Body of pancreas (tissue), 4 donors: ENCODE measurements around the gene SETD2. TPM values are rescaled to one million over a fixed set of nuclear protein-coding genes. Genes with fewer than 3 reads are reported as not detected.
A peak's percentile ranks its signal among the peaks of the same experiment; 100 is the strongest.

Source experiments
- ATAC-seq: fragments of 150-250 bp; one replicate; pipeline ENCODE4 v1.9.1; 2016
- DNase-seq, 4 donors: peaks; one replicate each; pipeline ENCODE4 v3.0.0-alpha.2; 2019
- H3K27ac ChIP-seq, 4 donors: fragments of 200-600 bp; sonication (generic); 1 replicate in 3 of 4; 2 replicates in 1 of 4; pipeline versions ENCODE4 v1.5.1 to v1.6.1; 2016 to 2019; ENCODE audit warnings: mild to moderate bottlenecking in 1 of 4, mixed read lengths in 1 of 4, moderate library complexity in 1 of 4
- H3K27me3 ChIP-seq, 2 donors: fragments of 200-600 bp; sonication (generic); one replicate each; pipeline ENCODE4 v1.6.0; 2016; ENCODE audit warnings: mild to moderate bottlenecking in 1 of 2
- H3K36me3 ChIP-seq, 2 donors: fragments of 200-600 bp; sonication (generic); replicated peaks in 1 of 2; 2 replicates each; pipeline ENCODE4 v1.5.1; 2016; ENCODE audit warnings: low read depth in 2 of 2; ENCODE audit not compliant: insufficient read depth in 1 of 2
- H3K4me1 ChIP-seq: fragments of 200-600 bp; sonication (generic); one replicate; pipeline ENCODE4 v1.6.0; 2016
- H3K4me3 ChIP-seq, 2 donors: fragments of 200-600 bp; sonication (generic); 1 replicate in 1 of 2; 2 replicates in 1 of 2; pipeline ENCODE4 v1.5.1; 2016 to 2019
- H3K9me3 ChIP-seq, 3 donors: fragments of 200-600 bp; sonication (generic); 1 replicate in 2 of 3; 2 replicates in 1 of 3; pipeline ENCODE4 v1.5.1; 2016
- CTCF ChIP-seq, 7 experiments: fragments of 450-650 bp in 4 of 7; fragments of 200-600 bp in 3 of 7; sonication (generic) in 3 of 7; IDR thresholded peaks; one replicate each; pipeline ENCODE4 v1.5.1; 2016 to 2019; ENCODE audit warnings: antibody characterized with exemption in 7 of 7
- POLR2A ChIP-seq, 3 donors: fragments of 450-650 bp; IDR thresholded peaks; one replicate each; pipeline ENCODE4 v1.6.1; 2016; ENCODE audit warnings: antibody characterized with exemption in 3 of 3, mild to moderate bottlenecking in 2 of 3
- WGBS, 2 donors: methylation state at CpG; one replicate each; pipeline ENCODE4 v1.1.5; 2017; 5-methylcytosine and 5-hydroxymethylcytosine counted together
- intact Hi-C: fragments of 100-400 bp; cut with DNase I; formaldehyde crosslinking; loops from one replicate; pipeline ENCODE4 v1.15.1; 2023
- total RNA-seq, 2 donors: library from RNA; depleted of rRNA; stranded (reverse); fragments of >200 nt; gene quantifications; one replicate each; pipeline ENCODE4 v1.1.0, GENCODE V29; 2016

SETD2 gene
- total RNA-seq, 2 donors from 2014 or later: 49.5 to 70.2 TPM

GRCh38 chr3:46981932-46982471 lies 181.9 kb downstream of the SETD2 start:
- Histone ChIP-seq H3K27ac (peak overlapping the region; percentile 56 to 95 (median 93)), H3K4me3 (no peak overlapping the region), H3K27me3 (no peaks in the 10 kb centered on the region), H3K9me3 (no peaks in the 10 kb centered on the region), H3K36me3 (no peaks in the 10 kb centered on the region), H3K4me1 (peaks cover 62% of the 10 kb centered on the region)
- TF ChIP-seq POLR2A (IDR thresholded peaks at IDR 0.05) (peak in 1 of 3 donors; percentile 10), CTCF (IDR thresholded peaks at IDR 0.05) (no peak)
- ATAC-seq (no peak), DNase-seq (peak in 3 of 4 donors; percentile 44 to 58 (median 45))
- intact Hi-C loops: no loop called here
- WGBS, 2 donors: 30 to 42% methylated on average over 2 to 5 of the region's 5 CpGs

- Histone ChIP-seq H3K36me3 (no peaks in the 10 kb centered on the region), H3K4me1 (peaks cover 55% of the 10 kb centered on the region), H3K27me3 (no peaks in the 10 kb centered on the region), H3K4me3 (peak overlapping the region in 1 of 2 donors; percentile 37), H3K27ac (peak overlapping the region; percentile 88 to 95 (median 93)), H3K9me3 (no peaks in the 10 kb centered on the region)
- TF ChIP-seq POLR2A (IDR thresholded peaks at IDR 0.05) (no peak), CTCF (IDR thresholded peaks at IDR 0.05) (no peak)
- ATAC-seq: peak; percentile 0
- DNase-seq: peak; percentile 35 to 47 (median 44)
- intact Hi-C loops: no loop called here
- 2 to 5% methylated on average over 4 to 29 of the region's 40 CpGs for WGBS, 2 donors
These were observed 183.9 kb downstream of the SETD2 start for GRCh38 chr3:46979958-46980497.

GRCh38 chr3:46978985-46979944 lies 184.6 kb downstream of the SETD2 start, which contains the start of gene NBEAL2:
TSS of gene NBEAL2 (plus strand) at chr3:46979666. CDS start at chr3:46979862, 196 bp downstream.
- Histone ChIP-seq H3K4me1 (peaks cover 59% of the 10 kb centered on the region), H3K27ac (peak within 1 kb of the TSS; percentile 88 to 95 (median 93)), H3K4me3 (peak within 1 kb of the TSS; percentile 37 to 50), H3K9me3 (no peaks in the 10 kb centered on the region), H3K36me3 (no peaks in the 10 kb centered on the region), H3K27me3 (no peaks in the 10 kb centered on the region)
- ATAC-seq (peak; percentile 80), DNase-seq (peak; percentile 97 to 98 (median 98))
- intact Hi-C loops: no loop called here
- TF ChIP-seq POLR2A (IDR thresholded peaks at IDR 0.05) (peak; percentile 85 to 91 (median 89)), CTCF (IDR thresholded peaks at IDR 0.05) (peak in 2 of 7 experiments; percentile 37 to 46)
- 1 to 2% methylated on average over 17 to 55 of the region's 73 CpGs for WGBS, 2 donors

GRCh38 chr3:46978381-46978780 lies 185.5 kb downstream of the SETD2 start:
- peak overlapping the region; percentile 88 to 95 (median 93) for H3K27ac ChIP-seq
- intact Hi-C loops: no loop called here
- no peak for ATAC-seq
- TF ChIP-seq POLR2A (IDR thresholded peaks at IDR 0.05) (no peak), CTCF (IDR thresholded peaks at IDR 0.05) (no peak)
- no peak overlapping the region for H3K4me3 ChIP-seq
- 80 to 86% methylated on average over 8 to 9 of the region's 9 CpGs for WGBS, 2 donors
- H3K4me1 ChIP-seq: peaks cover 66% of the 10 kb centered on the region
- no peaks in the 10 kb centered on the region for H3K9me3 ChIP-seq
- no peaks in the 10 kb centered on the region for H3K36me3 ChIP-seq
- H3K27me3 ChIP-seq: no peaks in the 10 kb centered on the region
- no peak for DNase-seq
